DMS 273 (cell line): ENCODE measurements around the gene PARP8.

Source experiments
- DNase-seq: peaks from one replicate; lab custom pipeline; 2025; ENCODE audit not compliant: unreplicated experiment; lab: John Stamatoyannopoulos, UW

PARP8 gene

DNA sequence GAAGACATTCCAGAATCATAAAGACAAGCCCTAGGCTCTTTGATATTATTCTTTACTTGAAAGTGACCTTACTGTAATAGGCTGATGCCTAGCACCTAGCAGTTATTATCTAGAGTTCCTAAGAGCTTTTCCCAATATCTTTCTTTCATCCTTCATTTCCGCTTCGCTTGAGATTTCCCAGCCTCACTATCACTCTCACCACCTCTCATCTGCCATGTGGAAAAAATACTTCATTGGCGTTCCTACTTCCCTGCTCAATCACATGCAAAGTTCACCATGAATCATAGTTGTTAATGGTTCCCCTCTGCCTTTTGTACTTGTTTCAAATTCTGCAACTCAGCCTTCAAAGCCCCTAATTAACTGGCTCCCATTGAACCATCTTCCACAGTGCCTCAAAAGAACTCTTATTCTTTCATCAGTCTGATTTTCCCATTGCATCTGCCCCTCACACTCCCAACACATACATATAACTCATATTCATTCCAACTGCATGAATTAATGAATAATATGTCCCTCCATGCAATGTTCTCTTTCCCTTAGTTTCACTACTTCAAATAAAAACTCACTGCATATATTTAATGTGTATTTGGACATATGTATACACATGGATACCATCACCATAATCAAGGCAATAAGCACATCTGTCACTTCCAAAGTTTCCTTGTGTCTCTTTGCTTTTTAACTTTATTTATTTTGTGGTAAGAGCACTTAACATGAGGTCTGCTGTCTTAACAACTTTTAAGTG lies 221.6 kb downstream of the PARP8 start:
- DNase-seq: no peak

DNA sequence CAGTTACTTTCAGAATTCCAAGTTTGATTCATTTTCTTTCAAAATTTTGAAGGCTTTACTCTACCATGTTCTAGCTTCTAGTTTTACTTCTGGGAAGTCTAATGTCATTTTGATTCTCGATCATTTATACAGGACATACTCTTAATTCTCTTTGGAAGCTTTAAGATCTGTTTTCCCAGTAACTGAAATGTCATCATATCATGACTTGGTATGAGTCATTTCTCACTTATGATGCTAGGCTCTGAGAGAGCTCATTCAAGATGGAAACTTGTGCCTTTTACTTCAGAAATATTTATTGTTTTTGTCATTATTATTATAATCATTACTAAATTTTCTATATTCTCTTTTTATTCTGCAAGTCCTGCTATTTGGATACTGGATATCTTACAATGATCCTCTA lies 222.3 kb downstream of the PARP8 start:
- no peak for DNase-seq

DNA sequence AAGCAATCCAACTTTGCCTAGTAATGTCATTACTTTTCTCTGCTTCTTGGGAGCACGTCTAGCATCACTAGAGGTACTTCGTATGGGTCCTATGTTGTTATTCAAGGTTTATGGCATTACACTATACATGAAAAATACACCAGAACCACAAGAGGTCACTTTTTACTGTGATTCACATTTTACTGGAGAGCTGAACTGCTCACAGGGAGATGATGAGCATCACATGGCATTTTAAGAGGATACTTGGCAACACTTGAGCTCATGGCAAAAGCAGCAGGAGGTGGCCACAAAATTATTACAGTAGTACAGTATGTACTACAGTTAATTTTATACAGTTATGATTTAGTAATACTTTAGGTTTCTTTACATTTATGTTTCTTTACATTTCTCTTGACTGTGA lies 223.4 kb downstream of the PARP8 start:
- DNase-seq: no peak
